Liver (tissue), 3 donors: ENCODE measurements around the gene OPN4.

Experiments used
- FOXA2 ChIP-seq: IDR thresholded peaks from 2 replicates; pipeline ENCODE4 v1.6.1; 2016; ENCODE audit warnings: antibody characterized with exemption
- SP1 ChIP-seq: IDR thresholded peaks from 2 replicates; pipeline ENCODE4 v1.6.1; 2018; ENCODE audit warnings: antibody characterized with exemption, mild to moderate bottlenecking
- TF ChIP-seq, protein P1 (sequence below): fragments of 150-350 bp; IDR thresholded peaks from 2 replicates; pipeline ENCODE4 v1.5.1; 2017; ENCODE audit warnings: improper control_type of control experiment, low read depth, low read length; ENCODE audit not compliant: missing input control
- donor health status: healthy.
- donor health status: healthy.

DNA sequence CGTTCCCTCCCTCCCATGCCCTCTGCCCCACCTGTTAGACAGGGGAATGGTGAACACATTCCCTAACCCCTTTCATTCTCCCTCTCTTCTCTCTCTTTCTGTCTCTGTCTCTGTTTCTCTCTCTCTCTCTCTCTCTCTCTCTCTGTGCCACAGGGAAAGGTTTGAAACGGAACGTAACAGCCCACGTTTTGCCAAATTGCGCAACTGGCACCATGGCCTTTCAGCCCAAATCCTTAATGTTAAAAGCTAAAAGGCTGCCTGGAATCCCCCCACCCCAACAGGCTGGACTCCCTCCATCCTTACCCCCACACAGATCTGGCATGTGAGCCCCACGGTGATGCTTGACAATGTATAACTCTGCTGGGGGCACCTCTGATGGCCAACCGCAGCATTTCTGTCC lies 44.8 kb downstream of the OPN4 start:
- TF ChIP-seq, protein P1, sequence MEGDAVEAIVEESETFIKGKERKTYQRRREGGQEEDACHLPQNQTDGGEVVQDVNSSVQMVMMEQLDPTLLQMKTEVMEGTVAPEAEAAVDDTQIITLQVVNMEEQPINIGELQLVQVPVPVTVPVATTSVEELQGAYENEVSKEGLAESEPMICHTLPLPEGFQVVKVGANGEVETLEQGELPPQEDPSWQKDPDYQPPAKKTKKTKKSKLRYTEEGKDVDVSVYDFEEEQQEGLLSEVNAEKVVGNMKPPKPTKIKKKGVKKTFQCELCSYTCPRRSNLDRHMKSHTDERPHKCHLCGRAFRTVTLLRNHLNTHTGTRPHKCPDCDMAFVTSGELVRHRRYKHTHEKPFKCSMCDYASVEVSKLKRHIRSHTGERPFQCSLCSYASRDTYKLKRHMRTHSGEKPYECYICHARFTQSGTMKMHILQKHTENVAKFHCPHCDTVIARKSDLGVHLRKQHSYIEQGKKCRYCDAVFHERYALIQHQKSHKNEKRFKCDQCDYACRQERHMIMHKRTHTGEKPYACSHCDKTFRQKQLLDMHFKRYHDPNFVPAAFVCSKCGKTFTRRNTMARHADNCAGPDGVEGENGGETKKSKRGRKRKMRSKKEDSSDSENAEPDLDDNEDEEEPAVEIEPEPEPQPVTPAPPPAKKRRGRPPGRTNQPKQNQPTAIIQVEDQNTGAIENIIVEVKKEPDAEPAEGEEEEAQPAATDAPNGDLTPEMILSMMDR = no peak
- no peak for TF ChIP-seq FOXA2
- TF ChIP-seq SP1 = no peak
